GM13977 (cell line): ENCODE measurements around the gene OR52D1.

ENCODE experiments used
- DNase-seq: peaks from one replicate; pipeline ENCODE4 v3.0.0; 2012; ENCODE audit warnings: low spot score
- CTCF ChIP-seq: IDR thresholded peaks from 2 replicates; pipeline ENCODE4 v1.5.1; 2012; ENCODE audit warnings: mild to moderate bottlenecking, control low read depth; ENCODE audit not compliant: insufficient read depth; ENCODE audit errors: extremely low read depth, missing control alignments
- in situ Hi-C: fragments of 300-500 bp; cut with MboI; formaldehyde crosslinking; loops from one replicate; pipeline ENCODE4 v1.12.0; 2022; ENCODE audit warnings: low sequenced_read_pairs, low pct_unique_long_range_greater_than_20kb, mixed read lengths, inconsistent platforms; ENCODE audit not compliant: unreplicated experiment

The OR52D1 gene

GRCh38 chr11:5508605-5509004, 20.1 kb downstream of the OR52D1 start:
- DNase-seq: no peak
- TF ChIP-seq CTCF: no peak
- in situ Hi-C loops: no loop called here

GRCh38 chr11:5509803-5510202, 21.3 kb downstream of the OR52D1 start, which contains the start of gene UBQLN3:
Gene UBQLN3, minus strand, starts transcription at chr11:5509957. Its CDS starts 399 bp downstream, at chr11:5509558.
- in situ Hi-C loops: no loop called here
- no peak for TF ChIP-seq CTCF
- no peak for DNase-seq

GRCh38 chr11:5514841-5515240, 26.4 kb downstream of the OR52D1 start:
- DNase-seq: no peak
- no peak for TF ChIP-seq CTCF
- in situ Hi-C loops: no loop called here

GRCh38 chr11:5516599-5516998, 28.1 kb downstream of the OR52D1 start, which contains the start of gene UBQLNL:
Gene UBQLNL, minus strand, starts transcription at chr11:5516699. Its CDS starts 258 bp downstream, at chr11:5516441.
- TF ChIP-seq CTCF: no peak
- in situ Hi-C loops: no loop called here
- DNase-seq: no peak

GRCh38 chr11:5521540-5521939, 33.1 kb downstream of the OR52D1 start:
- no peak for DNase-seq
- no peak for TF ChIP-seq CTCF
- in situ Hi-C loops: no loop called here

- no peak for TF ChIP-seq CTCF
- no peak for DNase-seq
- in situ Hi-C loops: no loop called here
These were observed 33.8 kb downstream of the OR52D1 start for GRCh38 chr11:5522308-5522707.

GRCh38 chr11:5524756-5525155, 36.3 kb downstream of the OR52D1 start:
- DNase-seq: no peak
- no peak for TF ChIP-seq CTCF
- in situ Hi-C loops: no loop called here
